GM23338 (cell line): ENCODE data around the gene ACOT6. TPM values are rescaled to one million over a fixed set of nuclear protein-coding genes. Genes with fewer than 3 reads are reported as not detected.

ENCODE experiments used
- ATAC-seq: fragments of 200-7000 bp; cut with Tn5 transposase; 3 replicates; pipeline ENCODE4 v1.9.1; 2020
- DNase-seq: peaks from one replicate; pipeline ENCODE4 v3.0.0-alpha.2; 2015; ENCODE audit warnings: low spot score
- H2AFZ ChIP-seq: fragments of 200-600 bp; sonication (generic); 2 replicates; pipeline ENCODE4 v1.8.0; 2016; ENCODE audit warnings: antibody characterized with exemption, mild to moderate bottlenecking, moderate library complexity
- H3F3A ChIP-seq: fragments of 200-600 bp; sonication (generic); replicated peaks from 2 replicates; pipeline ENCODE4 v1.8.0; 2017; ENCODE audit warnings: antibody characterized with exemption, mixed run types, low read depth
- H3K27ac ChIP-seq: fragments of 200-600 bp; sonication (generic); 2 replicates; pipeline ENCODE4 v1.6.1; 2016; ENCODE audit warnings: low read depth
- H3K27me3 ChIP-seq: fragments of 200-600 bp; sonication (generic); 2 replicates; pipeline ENCODE4 v1.8.0; 2016; ENCODE audit warnings: mild to moderate bottlenecking, mixed run types, moderate library complexity; ENCODE audit not compliant: insufficient read depth
- H3K36me3 ChIP-seq: fragments of 200-600 bp; sonication (generic); 2 replicates; pipeline ENCODE4 v1.8.0; 2016; ENCODE audit warnings: mild to moderate bottlenecking; ENCODE audit not compliant: insufficient read depth
- H3K4me1 ChIP-seq: fragments of 200-600 bp; sonication (generic); 2 replicates; pipeline ENCODE4 v1.8.0; 2016; ENCODE audit warnings: mild to moderate bottlenecking, moderate library complexity; ENCODE audit not compliant: insufficient read depth
- H3K4me2 ChIP-seq: fragments of 200-600 bp; sonication (generic); 2 replicates; pipeline ENCODE4 v1.7.1; 2017; ENCODE audit warnings: mixed run types
- H3K4me3 ChIP-seq: fragments of 200-600 bp; sonication (generic); 2 replicates; pipeline ENCODE4 v1.6.1; 2016; ENCODE audit warnings: mixed run types
- H3K79me2 ChIP-seq: fragments of 200-600 bp; sonication (generic); replicated peaks from 2 replicates; pipeline ENCODE4 v1.8.0; 2017; ENCODE audit warnings: mild to moderate bottlenecking; ENCODE audit not compliant: insufficient read depth
- H3K9me2 ChIP-seq: fragments of 200-600 bp; sonication (generic); 2 replicates; pipeline ENCODE4 v1.8.0; 2017; ENCODE audit not compliant: insufficient read depth
- H4K20me1 ChIP-seq: fragments of 200-600 bp; sonication (generic); replicated peaks from 2 replicates; pipeline ENCODE4 v1.8.0; 2017; ENCODE audit warnings: mild to moderate bottlenecking; ENCODE audit not compliant: insufficient read depth
- H3K27ac Mint-ChIP-seq: 2 replicates; pipeline ENCODE4 v1.8.0; 2020; ENCODE audit warnings: inconsistent platforms, mild to moderate bottlenecking, moderate library complexity, mixed read lengths
- H3K27me3 Mint-ChIP-seq: 3 replicates; pipeline ENCODE4 v1.8.0; 2022; ENCODE audit warnings: low read depth, mild to moderate bottlenecking, moderate library complexity, mixed read lengths, inconsistent platforms; ENCODE audit not compliant: insufficient read depth, poor library complexity
- H3K36me3 Mint-ChIP-seq: 3 replicates; pipeline ENCODE4 v1.8.0; 2021; ENCODE audit warnings: low read depth, mild to moderate bottlenecking, inconsistent platforms, moderate library complexity, mixed read lengths
- H3K4me1 Mint-ChIP-seq: 3 replicates; pipeline ENCODE4 v1.8.0; 2020; ENCODE audit warnings: mild to moderate bottlenecking, inconsistent platforms, mixed read lengths
- H3K4me3 Mint-ChIP-seq: 3 replicates; pipeline ENCODE4 v1.8.0; 2021; ENCODE audit warnings: moderate library complexity, mild to moderate bottlenecking, inconsistent platforms, mixed read lengths
- H3K9me3 Mint-ChIP-seq: 3 replicates; pipeline ENCODE4 v1.8.0; 2020; ENCODE audit warnings: moderate library complexity, mild to moderate bottlenecking, inconsistent platforms, mixed read lengths
- CREB1 ChIP-seq: fragments of 250-450 bp; sonication (Bioruptor Pico); IDR thresholded peaks from 2 replicates; pipeline ENCODE4 v1.5.0; 2020; ENCODE audit warnings: low read depth, mild to moderate bottlenecking, moderate library complexity
- CTCF ChIP-seq, 2 experiments: fragments of 200-600 bp in 1 of 2; sonication (generic) in 1 of 2; conservative IDR thresholded peaks; 2 replicates each; pipeline versions ENCODE4 v1.5.1 to v1.6.1; 2016 to 2017; ENCODE audit warnings: antibody characterized with exemption in 2 of 2, low read depth in 2 of 2, mild to moderate bottlenecking in 2 of 2, moderate library complexity in 1 of 2
- ETS1 ChIP-seq: IDR thresholded peaks from 2 replicates; pipeline ENCODE4 v1.6.1; 2016; ENCODE audit warnings: antibody characterized with exemption
- EZH2 ChIP-seq: fragments of 200-600 bp; sonication (generic); IDR thresholded peaks from one replicate; pipeline ENCODE4 v1.8.0; 2017; ENCODE audit warnings: antibody characterized with exemption, mild to moderate bottlenecking, low read depth; ENCODE audit not compliant: unreplicated experiment
- EZH2phosphoT487 ChIP-seq: fragments of 200-600 bp; sonication (generic); IDR thresholded peaks from one replicate; pipeline ENCODE4 v1.8.1; 2018; ENCODE audit warnings: antibody characterized with exemption; ENCODE audit not compliant: unreplicated experiment
- JUNB ChIP-seq: IDR thresholded peaks from one replicate; pipeline ENCODE4 v1.6.1; 2016; ENCODE audit warnings: antibody characterized with exemption; ENCODE audit not compliant: unreplicated experiment
- NANOG ChIP-seq: IDR thresholded peaks from 2 replicates; pipeline ENCODE4 v1.6.1; 2016; ENCODE audit warnings: antibody characterized with exemption, borderline replicate concordance
- POLR2AphosphoS5 ChIP-seq: IDR thresholded peaks from 2 replicates; pipeline ENCODE4 v1.6.1; 2016; ENCODE audit warnings: antibody characterized with exemption, low read depth
- REST ChIP-seq: IDR thresholded peaks from one replicate; pipeline ENCODE4 v1.6.1; 2018; ENCODE audit warnings: antibody characterized with exemption; ENCODE audit not compliant: unreplicated experiment
- STAT1 ChIP-seq: IDR thresholded peaks from one replicate; pipeline ENCODE4 v1.6.1; 2016; ENCODE audit warnings: antibody characterized with exemption; ENCODE audit not compliant: unreplicated experiment
- ZNF114 ChIP-seq: fragments of 250-450 bp; sonication (Bioruptor Pico); IDR thresholded peaks from 2 replicates; pipeline ENCODE4 v1.5.0; 2020; ENCODE audit warnings: mild to moderate bottlenecking, moderate library complexity
- ZNF331 ChIP-seq: fragments of 250-450 bp; sonication (Bioruptor Pico); IDR thresholded peaks from 2 replicates; pipeline ENCODE4 v1.5.0; 2020; ENCODE audit warnings: low read depth, mild to moderate bottlenecking, moderate library complexity
- ZNF462 ChIP-seq: fragments of 250-450 bp; sonication (Bioruptor Pico); IDR thresholded peaks from 2 replicates; pipeline ENCODE4 v1.5.0; 2020; ENCODE audit warnings: mild to moderate bottlenecking, moderate library complexity
- polyA plus RNA-seq: library from polyadenylated mRNA; unstranded; fragments of >200 nt; fragmentation: Nextera tagmentation; extraction: Ambion mirVana; gene quantifications from 2 replicates; pipeline ENCODE4 v1.2.1, GENCODE V29; 2016
- total RNA-seq: library from RNA; depleted of rRNA; stranded (reverse); fragments of >200 nt; shearing (Covaris generic); gene quantifications from 2 replicates; pipeline ENCODE4 v1.2.3, GENCODE V29; 2014

ACOT6 gene
- total and polyA plus RNA-seq, 2 experiments from 2014 or later: 0.44 to 0.83 TPM

GRCh38 chr14:73655851-73656250 lies 43.5 kb downstream of the ACOT6 start:
- no peaks in the 10 kb centered on the region for H4K20me1 ChIP-seq
- no peaks in the 10 kb centered on the region for H3K4me1 ChIP-seq
- no peak overlapping the region for H3K4me2 ChIP-seq
- no peak overlapping the region for H3K27ac ChIP-seq
- Mint-ChIP-seq H3K4me3 (no peak overlapping the region), H3K27ac (no peak overlapping the region), H3K27me3 (peaks cover 4% of the 10 kb centered on the region), H3K9me3 (no peaks in the 10 kb centered on the region), H3K36me3 (peaks cover 18% of the 10 kb centered on the region; the same call in 2 of the 3 replicates), H3K4me1 (no peaks in the 10 kb centered on the region; the same call in 2 of the 3 replicates)
- H3K4me3 ChIP-seq: no peak overlapping the region
- TF ChIP-seq ZNF331 (CRISPR knock-in tag) (no peak), POLR2AphosphoS5 (no peak), CREB1 (CRISPR knock-in tag) (no peak), EZH2phosphoT487 (no peak), JUNB (no peak), REST (no peak), ETS1 (no peak), ZNF462 (CRISPR knock-in tag) (no peak), ZNF114 (no peak), STAT1 (no peak), NANOG (no peak), EZH2 (no peak), CTCF (conservative IDR thresholded peaks at IDR 0.05; ENCODE audit: low read depth in 2 of 2) (no peak)
- H3K9me2 ChIP-seq: no peaks in the 10 kb centered on the region
- ATAC-seq (no peak), DNase-seq (no peak)
- no peaks in the 10 kb centered on the region for H3F3A ChIP-seq
- H2AFZ ChIP-seq: no peak overlapping the region
- H3K79me2 ChIP-seq: no peaks in the 10 kb centered on the region
- no peaks in the 10 kb centered on the region for H3K27me3 ChIP-seq
- H3K36me3 ChIP-seq: no peaks in the 10 kb centered on the region
